B cell (primary cell): Measurements from ENCODE around the gene WWC2. TPM values are rescaled to one million over a fixed set of nuclear protein-coding genes. Genes with fewer than 3 reads are reported as not detected.

ENCODE experiments used
- ATAC-seq: fragments of 200-7000 bp; cut with Tn5 transposase; one replicate; pipeline ENCODE4 v1.10.0; 2021; ENCODE audit warnings: low read depth, mild to moderate bottlenecking, moderate number of reproducible peaks, moderate library complexity
- CTCF ChIA-PET: fragments of 350-600 bp; sonication (Branson Sonifier 250); formaldehyde crosslinking; loops from one replicate; lab custom pipeline; 2021; ENCODE audit warnings: antibody characterized with exemption, inconsistent platforms; lab: Charles Lee
- POLR2A ChIA-PET: fragments of 350-600 bp; sonication (Branson Sonifier 250); formaldehyde crosslinking; loops from one replicate; lab custom pipeline; 2021; ENCODE audit warnings: antibody characterized with exemption; lab: Charles Lee
- DNase-seq: peaks from one replicate; pipeline ENCODE4 v3.0.0; 2013
- H2AFZ ChIP-seq: 2 replicates; pipeline ENCODE4 v1.6.1; 2012; ENCODE audit warnings: mild to moderate bottlenecking, low read depth, low read length; ENCODE audit not compliant: insufficient read depth, poor library complexity, severe bottlenecking
- H3K27ac ChIP-seq, 2 donors: 1 replicate in 1 of 2; 2 replicates in 1 of 2; pipeline ENCODE4 v1.5.1; 2012 to 2013; ENCODE audit warnings: low read length in 2 of 2, mild to moderate bottlenecking in 2 of 2, moderate library complexity in 1 of 2
- H3K27me3 ChIP-seq, 4 experiments: fragments of 200-600 bp in 1 of 4; sonication (generic) in 1 of 4; replicated peaks in 1 of 4; 1 replicate in 2 of 4; 2 replicates in 2 of 4; pipeline versions ENCODE4 v1.6.1 to v1.7.0; 2013 to 2016; ENCODE audit warnings: low read length in 3 of 4, mild to moderate bottlenecking in 2 of 4, mixed read lengths in 1 of 4, moderate library complexity in 1 of 4; ENCODE audit not compliant: insufficient read depth in 4 of 4, control insufficient read depth in 3 of 4; ENCODE audit errors: control extremely low read depth in 1 of 4
- H3K36me3 ChIP-seq, 2 experiments: replicated peaks in 1 of 2; 1 replicate in 1 of 2; 2 replicates in 1 of 2; pipeline versions ENCODE4 v1.6.1 to v1.7.1; 2013; ENCODE audit warnings: low read length in 1 of 2; ENCODE audit not compliant: insufficient read depth in 2 of 2, control insufficient read depth in 1 of 2; ENCODE audit errors: control extremely low read depth in 1 of 2, extremely low read depth in 1 of 2
- H3K4me1 ChIP-seq, 2 donors: fragments of 200-600 bp in 1 of 2; sonication (generic) in 1 of 2; 1 replicate in 1 of 2; 2 replicates in 1 of 2; pipeline versions ENCODE4 v1.5.1 to v1.6.1; 2013 to 2017; ENCODE audit warnings: low read length in 2 of 2; ENCODE audit not compliant: control insufficient read depth in 2 of 2, insufficient read depth in 2 of 2
- H3K4me2 ChIP-seq: replicated peaks from 2 replicates; pipeline ENCODE3; 2012; ENCODE audit warnings: mild to moderate bottlenecking, low read depth, low read length; ENCODE audit not compliant: poor library complexity, severe bottlenecking
- H3K4me3 ChIP-seq, 5 experiments: fragments of 200-600 bp in 1 of 5; sonication (generic) in 1 of 5; 1 replicate in 3 of 5; 2 replicates in 2 of 5; pipeline versions ENCODE4 v1.5.1 to v1.7.0; 2011 to 2016; ENCODE audit warnings: low read length in 4 of 5, mild to moderate bottlenecking in 4 of 5, low read depth in 2 of 5, control low read depth in 1 of 5, moderate library complexity in 1 of 5; ENCODE audit not compliant: insufficient read depth in 1 of 5; ENCODE audit errors: control extremely low read depth in 1 of 5, extremely low read depth in 1 of 5
- H3K79me2 ChIP-seq: fragments of 200-600 bp; sonication (generic); one replicate; pipeline ENCODE4 v1.6.0; 2016; ENCODE audit warnings: low read length; ENCODE audit not compliant: control insufficient read depth, insufficient read depth
- H3K9ac ChIP-seq: fragments of 200-600 bp; sonication (generic); 2 replicates; pipeline ENCODE4 v1.6.1; 2017; ENCODE audit warnings: mild to moderate bottlenecking, low read length, moderate library complexity
- H3K9me3 ChIP-seq, 3 donors: one replicate each; pipeline versions ENCODE4 v1.6.1 to v1.7.1; 2013; ENCODE audit warnings: low read length in 2 of 3; ENCODE audit not compliant: control insufficient read depth in 2 of 3, insufficient read depth in 1 of 3; ENCODE audit errors: control extremely low read depth in 1 of 3
- H4K20me1 ChIP-seq: 2 replicates; pipeline ENCODE4 v1.6.0; 2012; ENCODE audit warnings: mild to moderate bottlenecking, low read length; ENCODE audit not compliant: insufficient read depth, control insufficient read depth, poor library complexity, severe bottlenecking
- H3K27ac Mint-ChIP-seq: one replicate; pipeline ENCODE4 v1.8.0; 2021; ENCODE audit warnings: mixed read lengths
- H3K27me3 Mint-ChIP-seq: one replicate; pipeline ENCODE4 v1.8.0; 2021; ENCODE audit warnings: mixed read lengths
- H3K4me1 Mint-ChIP-seq: one replicate; pipeline ENCODE4 v1.8.0; 2021; ENCODE audit warnings: mixed read lengths
- H3K4me3 Mint-ChIP-seq: one replicate; pipeline ENCODE4 v1.8.0; 2021; ENCODE audit warnings: mixed read lengths
- H3K9me3 Mint-ChIP-seq: one replicate; pipeline ENCODE4 v1.8.0; 2022; ENCODE audit warnings: mixed read lengths; ENCODE audit not compliant: insufficient read depth
- CTCF ChIP-seq: fragments of 200-600 bp; IDR thresholded peaks from one replicate; pipeline ENCODE4 v1.8.0; 2022; ENCODE audit warnings: antibody characterized with exemption, mild to moderate bottlenecking
- EZH2 ChIP-seq: IDR thresholded peaks from 2 replicates; pipeline ENCODE4 v1.6.1; 2012; ENCODE audit warnings: borderline replicate concordance, low read depth, mild to moderate bottlenecking, moderate library complexity, low read length; ENCODE audit not compliant: insufficient read depth, poor library complexity, severe bottlenecking
- WGBS: methylation state at CpG from one replicate; pipeline ENCODE4 v1.1.5; 2013; ENCODE audit warnings: missing lambda C conversion rate; ENCODE audit not compliant: insufficient coverage; 5-methylcytosine and 5-hydroxymethylcytosine counted together
- intact Hi-C: fragments of 100-400 bp; cut with micrococcal nuclease; formaldehyde crosslinking; loops from one replicate; pipeline ENCODE4 v1.10.0; 2022
- polyA plus RNA-seq: library from polyadenylated mRNA; depleted of rRNA; stranded (reverse); fragments of >200 nt; gene quantifications from 2 replicates; pipeline ENCODE4 v1.2.3, GENCODE V29; 2012
- total RNA-seq, 2 donors: library from RNA; stranded (reverse); fragments of 120-200 nt in 1 of 2; gene quantifications; 1 replicate in 1 of 2; 2 replicates in 1 of 2; pipeline versions ENCODE4 v1.2.3 to v1.2.4, GENCODE V29; 2013 to 2022

The WWC2 gene
- total and polyA plus RNA-seq, 2 donors (not counting 1 experiment from before 2014, with no cell fraction given) = 0.07 to 0.32 TPM

GRCh38 chr4:183105092-183105491, 6.0 kb downstream of the WWC2 start:
- Histone ChIP-seq H3K9me3 (no peaks in the 10 kb centered on the region), H3K79me2 (no peaks in the 10 kb centered on the region), H3K9ac (no peak overlapping the region), H3K27me3 (peaks cover 0 to 20% (median 9%) of the 10 kb centered on the region in 4 experiments), H3K4me3 (no peak overlapping the region), H3K27ac (no peak overlapping the region), H3K4me1 (peaks cover 1 to 2% of the 10 kb centered on the region in 2 donors), H3K36me3 (no peaks in the 10 kb centered on the region), H3K4me2 (no peak overlapping the region), H4K20me1 (no peaks in the 10 kb centered on the region), H2AFZ (no peak overlapping the region)
- Mint-ChIP-seq H3K9me3 (no peaks in the 10 kb centered on the region), H3K27ac (no peak overlapping the region), H3K27me3 (peaks cover 36% of the 10 kb centered on the region), H3K4me1 (peaks cover 2% of the 10 kb centered on the region), H3K4me3 (no peak overlapping the region)
- CTCF ChIA-PET = no interaction called here
- no peak for DNase-seq
- no peak for ATAC-seq
- WGBS = 75% methylated on average over 3 of the region's 5 CpGs
- POLR2A ChIA-PET = no interaction called here
- intact Hi-C loops = no loop called here
- TF ChIP-seq EZH2 (no peak), CTCF (no peak)

- H2AFZ ChIP-seq = no peak overlapping the region
- H3K9ac ChIP-seq = no peak overlapping the region
- no peak overlapping the region for H3K27ac ChIP-seq
- H3K4me3 Mint-ChIP-seq = no peak overlapping the region
- no peaks in the 10 kb centered on the region for H4K20me1 ChIP-seq
- ChIA-PET POLR2A (no interaction called here), CTCF (no interaction called here)
- no peak overlapping the region for H3K4me3 ChIP-seq
- H3K27me3 Mint-ChIP-seq = peaks cover 25% of the 10 kb centered on the region
- no CpG with 5 or more reads among the region's 4 CpGs for WGBS
- H3K27ac Mint-ChIP-seq = no peak overlapping the region
- H3K4me1 Mint-ChIP-seq = no peaks in the 10 kb centered on the region
- H3K9me3 ChIP-seq = no peaks in the 10 kb centered on the region
- H3K9me3 Mint-ChIP-seq = no peaks in the 10 kb centered on the region
- ATAC-seq (no peak), DNase-seq (no peak)
- H3K36me3 ChIP-seq = no peaks in the 10 kb centered on the region
- no peak for TF ChIP-seq EZH2
- H3K79me2 ChIP-seq = no peaks in the 10 kb centered on the region
- H3K4me1 ChIP-seq = no peaks in the 10 kb centered on the region
- no peak overlapping the region for H3K4me2 ChIP-seq
- intact Hi-C loops = no loop called here
- H3K27me3 ChIP-seq = peaks cover 0 to 8% (median 4%) of the 10 kb centered on the region in 4 experiments
Measured at GRCh38 chr4:183106839-183107238, 7.8 kb downstream of the WWC2 start.
